Upper lobe of left lung (tissue), 6 donors: Measurements from ENCODE around the gene HMBS. TPM values are rescaled to one million over a fixed set of nuclear protein-coding genes. Genes with fewer than 3 reads are reported as not detected.

ENCODE experiments used
- total RNA-seq, 6 donors: library from RNA; depleted of rRNA in 4 of 6; stranded (reverse); fragments of >200 nt in 4 of 6; gene quantifications; one replicate each; pipeline versions ENCODE4 v1.1.0 to v1.2.1, GENCODE V29; 2016 to 2021
- donor health status: DM: no; HTN: no; CAD: no; lungs with moderate emphysema.
- donor health status: DM: no; HTN: yes; CAD: no; lungs with severe emphysema.

HMBS gene
- total RNA-seq, 6 donors from 2014 or later = 8.4 to 20.4 (median 13.4) TPM

Other genes with a start within 250 kb of the HMBS start
- gene CXCR5, start 201.0 kb upstream of the HMBS start, total RNA-seq = under 1 TPM in 4 of 6 donors, not detected in 2; under 0.01 to 0.17 (median 0.16) TPM
- gene BCL9L, start 159.0 kb upstream of the HMBS start, total RNA-seq = 10 to 100 TPM; 28.7 to 70.2 (median 66.4) TPM
- gene UPK2, start 128.6 kb upstream of the HMBS start, total RNA-seq = not detected
- gene FOXR1, start 113.1 kb upstream of the HMBS start, total RNA-seq = not detected
- gene CENATAC, start 86.7 kb upstream of the HMBS start, total RNA-seq = 100 to 1,000 TPM in 3 of 6 donors, 10 to 100 TPM in 3; 44.3 to 407 (median 94.3) TPM
- 1,000 to 10,000 TPM in 2 of 6 donors, 100 to 1,000 TPM in 4; 253 to 1,288 (median 830) TPM for gene RPS25, start 66.5 kb upstream of the HMBS start, total RNA-seq
- 10 to 100 TPM; 44.2 to 77.5 (median 63.6) TPM for gene TRAPPC4, start 66.1 kb upstream of the HMBS start, total RNA-seq
- 10 to 100 TPM; 11.4 to 29.0 (median 19.9) TPM for gene SLC37A4, start 54.0 kb upstream of the HMBS start, total RNA-seq
- gene HYOU1, start 27.7 kb upstream of the HMBS start, total RNA-seq = 100 to 1,000 TPM in 1 of 6 donors, 10 to 100 TPM in 5; 33.5 to 202 (median 72.7) TPM
- 10 to 100 TPM; 24.9 to 88.0 (median 40.4) TPM for gene VPS11, start 17.1 kb upstream of the HMBS start, total RNA-seq
- 10 to 100 TPM; 18.6 to 43.9 (median 28.3) TPM for gene DPAGT1, start 17.0 kb downstream of the HMBS start, total RNA-seq
- gene C2CD2L, start 22.5 kb downstream of the HMBS start, total RNA-seq = 10 to 100 TPM; 13.0 to 26.2 (median 19.8) TPM
- gene HINFP, start 36.7 kb downstream of the HMBS start, total RNA-seq = 10 to 100 TPM; 22.3 to 90.1 (median 25.6) TPM
- gene ABCG4, start 64.2 kb downstream of the HMBS start, total RNA-seq = under 1 TPM in 2 of 6 donors, not detected in 4; 0.06 to 0.78 TPM
- 10 to 100 TPM; 13.1 to 34.5 (median 20.2) TPM for gene NLRX1, start 83.8 kb downstream of the HMBS start, total RNA-seq
- gene NHERF4, start 100.6 kb downstream of the HMBS start, total RNA-seq = 1 to 10 TPM in 1 of 6 donors, under 1 TPM in 3, not detected in 2; 0.29 to 1.0 (median 0.81) TPM
- gene CBL, start 121.5 kb downstream of the HMBS start, total RNA-seq = 10 to 100 TPM; 15.4 to 32.2 (median 18.9) TPM
- 100 to 1,000 TPM in 3 of 6 donors, 10 to 100 TPM in 3; 39.8 to 222 (median 76.5) TPM for gene MCAM, start 232.2 kb downstream of the HMBS start, total RNA-seq
- gene RNF26, start 249.6 kb downstream of the HMBS start, total RNA-seq = 10 to 100 TPM in 5 of 6 donors, 1 to 10 TPM in 1; 5.2 to 25.5 (median 14.8) TPM